GM12878 (cell line): ENCODE data around the gene CAMTA1. TPM values are rescaled to one million over a fixed set of nuclear protein-coding genes. Genes with fewer than 3 reads are reported as not detected.

ENCODE experiments used
- ATAC-seq: fragments of 200-7000 bp; cut with Tn5 transposase; 3 replicates; pipeline ENCODE4 v1.9.1; 2020; ENCODE audit warnings: mild to moderate bottlenecking, moderate library complexity
- BruUV-seq: library from RNA; stranded (reverse); fragments of 400-500 nt; replicated peaks from 2 replicates; lab custom pipeline; 2021; lab: Mats Ljungman, UMichigan
- CTCF ChIA-PET: fragments of 300-600 bp; sonication (Branson Sonifier 250); formaldehyde crosslinking; extraction: SDS; loops from one replicate; lab custom pipeline; 2021; ENCODE audit warnings: inconsistent platforms; lab: Yijun Ruan, JAX
- POLR2A ChIA-PET: fragments of 350-600 bp; formaldehyde crosslinking; extraction: SDS; loops from one replicate; lab custom pipeline; 2021; ENCODE audit warnings: inconsistent platforms; lab: Charles Lee
- RAD21 ChIA-PET: fragments of 300-600 bp; sonication (Branson Sonifier 250); formaldehyde crosslinking; loops from one replicate; lab custom pipeline; 2023; ENCODE audit warnings: antibody characterized with exemption; ENCODE audit not compliant: unreplicated experiment; lab: Charles Lee
- SMC1A ChIA-PET: fragments of 300-600 bp; sonication (Branson Sonifier 250); formaldehyde crosslinking; loops from one replicate; lab custom pipeline; 2023; ENCODE audit not compliant: unreplicated experiment, uncharacterized antibody; lab: Charles Lee
- DNase-seq: peaks from one replicate; pipeline ENCODE4 v3.0.0-alpha.2; 2011; ENCODE audit warnings: low read depth, low spot score
- FAIRE-seq: peaks from 3 replicates; lab custom pipeline; 2011; peaks lifted over from hg19 to GRCh38; lab: Jason Lieb, UNC
- H2AFZ ChIP-seq: 2 replicates; pipeline ENCODE4 v1.6.0; 2011; ENCODE audit warnings: low read depth, low read length, control low read depth; ENCODE audit not compliant: control insufficient read depth
- H3K27ac ChIP-seq: 2 replicates; pipeline ENCODE4 v1.5.1; 2011; ENCODE audit warnings: control low read depth; ENCODE audit not compliant: control insufficient read depth, insufficient read depth
- H3K27me3 ChIP-seq, 2 experiments: replicated peaks in 1 of 2; 2 replicates each; pipeline versions ENCODE4 v1.6.0 to v1.6.1; 2011; ENCODE audit warnings: low read length in 1 of 2; ENCODE audit not compliant: control insufficient read depth in 2 of 2, insufficient read depth in 2 of 2
- H3K36me3 ChIP-seq, 2 experiments: 2 replicates each; pipeline ENCODE4 v1.5.1; 2011; ENCODE audit warnings: low read length in 1 of 2; ENCODE audit not compliant: control insufficient read depth in 2 of 2, insufficient read depth in 2 of 2
- H3K4me1 ChIP-seq: 2 replicates; pipeline ENCODE4 v1.6.1; 2011; ENCODE audit warnings: mild to moderate bottlenecking, low read length, moderate library complexity, mixed read lengths; ENCODE audit not compliant: control insufficient read depth, insufficient read depth
- H3K4me2 ChIP-seq: 2 replicates; pipeline ENCODE4 v1.6.0; 2011; ENCODE audit warnings: control low read depth; ENCODE audit not compliant: control insufficient read depth, insufficient read depth
- H3K4me3 ChIP-seq: fragments of 200-600 bp; sonication (generic); 2 replicates; pipeline ENCODE4 v1.5.1; 2016
- H3K79me2 ChIP-seq: 2 replicates; pipeline ENCODE4 v1.6.0; 2011; ENCODE audit warnings: low read length; ENCODE audit not compliant: control insufficient read depth, insufficient read depth
- H3K9ac ChIP-seq: 2 replicates; pipeline ENCODE4 v1.8.0; 2011; ENCODE audit warnings: low read length, control low read depth, mixed read lengths; ENCODE audit not compliant: control insufficient read depth, insufficient read depth
- H3K9me3 ChIP-seq: replicated peaks from 3 replicates; pipeline ENCODE4 v1.5.1; 2011; ENCODE audit warnings: mild to moderate bottlenecking, low read length; ENCODE audit not compliant: control insufficient read depth, insufficient read depth
- H4K20me1 ChIP-seq: 2 replicates; pipeline ENCODE4 v1.6.0; 2011; ENCODE audit not compliant: control insufficient read depth, insufficient read depth
- ESRRA ChIP-seq: IDR thresholded peaks from 2 replicates; pipeline ENCODE4 v1.6.1; 2012; ENCODE audit warnings: mild to moderate bottlenecking, low read length, improper control_type of control experiment
- ETV6 ChIP-seq, 2 experiments: fragments of 450-650 bp in 1 of 2; IDR thresholded peaks in 1 of 2; conservative IDR thresholded peaks in 1 of 2; 2 replicates each; pipeline ENCODE4 v1.6.1; 2014; ENCODE audit warnings: antibody characterized with exemption in 1 of 2, borderline replicate concordance in 1 of 2, low read depth in 1 of 2, mild to moderate bottlenecking in 1 of 2, moderate library complexity in 1 of 2
- FOXM1 ChIP-seq: IDR thresholded peaks from 2 replicates; pipeline ENCODE4 v1.6.1; 2012; ENCODE audit warnings: low read depth, mild to moderate bottlenecking, inconsistent platforms, low read length, moderate library complexity
- IKZF2 ChIP-seq, 2 experiments: fragments of 450-650 bp; IDR thresholded peaks; 2 replicates each; pipeline ENCODE4 v1.6.1; 2017; ENCODE audit warnings: mild to moderate bottlenecking in 2 of 2, moderate library complexity in 2 of 2
- NRF1 ChIP-seq: conservative IDR thresholded peaks from 2 replicates; pipeline ENCODE4 v1.6.1; 2011; ENCODE audit warnings: mild to moderate bottlenecking, low read depth, low read length, improper control_type of control experiment
- RAD51 ChIP-seq: fragments of 450-650 bp; IDR thresholded peaks from 2 replicates; pipeline ENCODE4 v1.6.1; 2016; ENCODE audit warnings: moderate library complexity, mild to moderate bottlenecking, inconsistent platforms
- TARDBP ChIP-seq: IDR thresholded peaks from 2 replicates; pipeline ENCODE4 v1.6.1; 2016; ENCODE audit warnings: borderline replicate concordance
- ZNF687 ChIP-seq: fragments of 450-650 bp; IDR thresholded peaks from 2 replicates; pipeline ENCODE4 v1.6.1; 2017; ENCODE audit warnings: mild to moderate bottlenecking, moderate library complexity
- WGBS: methylation state at CpG from one replicate; pipeline ENCODE4 v1.1.6; 2016; ENCODE audit warnings: low lambda C conversion rate; ENCODE audit not compliant: insufficient replicate concordance, insufficient coverage; ENCODE audit errors: missing lambda C conversion rate; 5-methylcytosine and 5-hydroxymethylcytosine counted together
- in situ Hi-C: fragments of 300-500 bp; cut with MboI; formaldehyde crosslinking; loops from 9 replicates; pipeline ENCODE4 v1.14.3; 2018; ENCODE audit warnings: mixed read lengths
- intact Hi-C: fragments of 100-400 bp; cut with micrococcal nuclease; formaldehyde crosslinking; loops from one replicate; pipeline ENCODE4 v1.14.2; 2022; ENCODE audit not compliant: unreplicated experiment
- polyA plus RNA-seq, 11 experiments: library from polyadenylated mRNA; depleted of rRNA in 4 of 11; unstranded in 6 of 11; stranded (reverse) in 5 of 11; fragments of >200 nt; fragmentation: Nextera tagmentation in 4 of 11; fragmentation: Illumina TruSeq in 1 of 11; extraction: Ambion mirVana in 4 of 11; extraction: Trizol in 1 of 11; gene quantifications; 1 replicate in 1 of 11; 2 replicates in 10 of 11; pipeline versions ENCODE4 v1.2.1 to v1.2.3, GENCODE V29; 2011 to 2016; ENCODE audit warnings: inconsistent platforms in 2 of 11, missing spikeins in 2 of 11, low read depth in 1 of 11
- total RNA-seq, 4 experiments: library from RNA; depleted of rRNA in 3 of 4; stranded (reverse); fragments of >200 nt in 3 of 4; fragmentation: Illumina TruSeq in 1 of 4; extraction: Trizol in 1 of 4; gene quantifications; 2 replicates each; pipeline versions ENCODE4 v1.2.1 to v1.2.3, GENCODE V29; 2013 to 2021

CAMTA1 gene
- total and polyA plus RNA-seq, 10 of the 15 experiments (the other 5 are each of a cell fraction or from before 2014, with no cell fraction given), result 37.7 to 148 (median 76.4) TPM

- TF ChIP-seq NRF1, result no peak
Observed at GRCh38 chr1:6971699-6972098, 186.4 kb downstream of the CAMTA1 start (continued).

- SMC1A ChIA-PET, result no interaction called here
- H3K27ac ChIP-seq, result no peak overlapping the region
- TF ChIP-seq RAD51 (no peak), ESRRA (no peak), TARDBP (no peak), ZNF687 (no peak), IKZF2 (IDR thresholded peaks at IDR 0.05) (no peak), FOXM1 (no peak), ETV6 (conservative IDR thresholded peaks at IDR 0.05 in 1 of 2, IDR thresholded peaks at IDR 0.05 in 1 of 2; ENCODE audit: borderline replicate concordance in 1 of 2, low read depth in 1 of 2) (no peak)
- RAD21 ChIA-PET, result no interaction called here
- no TSS peak for BruUV-seq
- no peaks in the 10 kb centered on the region for H3K79me2 ChIP-seq
- H3K4me2 ChIP-seq, result no peak overlapping the region
- FAIRE-seq (no peak), ATAC-seq (no peak), DNase-seq (no peak)
- H2AFZ ChIP-seq, result no peak overlapping the region
- H3K9ac ChIP-seq, result no peak overlapping the region
- H3K4me1 ChIP-seq, result no peaks in the 10 kb centered on the region
- H3K36me3 ChIP-seq, result no peaks in the 10 kb centered on the region
- H4K20me1 ChIP-seq, result no peaks in the 10 kb centered on the region
- H3K27me3 ChIP-seq, result peaks cover 3 to 5% of the 10 kb centered on the region in 2 experiments; a peak in 2 of 4 replicates
- POLR2A ChIA-PET, result no interaction called here
- WGBS, result 16% methylated on average over 4 of the region's 4 CpGs
- intact Hi-C loops, result no loop called here
- no peak overlapping the region for H3K4me3 ChIP-seq
- in situ Hi-C loops, result no loop called here
- H3K9me3 ChIP-seq, result no peaks in the 10 kb centered on the region
- CTCF ChIA-PET, result no interaction called here
Observed at GRCh38 chr1:6972399-6972798, 187.1 kb downstream of the CAMTA1 start.
